Measurements from ENCODE around the gene ITGAX.

Gene ITGAX

GRCh38 chr16:31420037-31420436, 65.1 kb downstream of the ITGAX start:
- Histone ChIP-seq H3F3A (ENCODE audit: insufficient read depth) (no peaks in the 10 kb centered on the region), H3K27me3 (ENCODE audit: low read length) (no peaks in the 10 kb centered on the region; the same call in 1 of the 2 replicates)
- TF ChIP-seq EZH2phosphoT487 (conservative IDR thresholded peaks at IDR 0.05; ENCODE audit: low read length) (no peak), CTCF (IDR thresholded peaks at IDR 0.05; ENCODE audit: insufficient read depth, low read length, poor library complexity, severe bottlenecking) (no peak)

GRCh38 chr16:31421587-31421986, 66.6 kb downstream of the ITGAX start:
- Histone ChIP-seq H3K79me2 (ENCODE audit: insufficient read depth, low read length) (no peaks in the 10 kb centered on the region), H3K9me3 (ENCODE audit: insufficient read depth, low read length) (no peaks in the 10 kb centered on the region), H3K9ac (ENCODE audit: low read length) (no peak overlapping the region), H3K27ac (ENCODE audit: low read depth, low read length) (no peak overlapping the region), H3K9me2 (replicated peaks; ENCODE audit: insufficient read depth, low read length) (no peaks in the 10 kb centered on the region), H4K20me1 (ENCODE audit: low read depth, low read length) (no peaks in the 10 kb centered on the region), H2AFZ (ENCODE audit: low read depth, low read length, severe bottlenecking) (no peak overlapping the region), H3K4me3 (ENCODE audit: insufficient read depth, low read length, poor library complexity, severe bottlenecking) (no peak overlapping the region), H3K4me2 (ENCODE audit: low read depth, low read length, poor library complexity, severe bottlenecking) (no peak overlapping the region), H3K27me3 (ENCODE audit: low read length) (no peaks in the 10 kb centered on the region; the same call in 1 of the 2 replicates), H3K36me3 (ENCODE audit: low read length) (no peaks in the 10 kb centered on the region), H3F3A (ENCODE audit: insufficient read depth) (no peaks in the 10 kb centered on the region)
- TF ChIP-seq EZH2phosphoT487 (conservative IDR thresholded peaks at IDR 0.05; ENCODE audit: low read length) (no peak), CTCF (IDR thresholded peaks at IDR 0.05; ENCODE audit: insufficient read depth, low read length, poor library complexity, severe bottlenecking) (no peak)

More at GRCh38 chr16:31420037-31420436, 65.1 kb downstream of the ITGAX start:
- Histone ChIP-seq H3K9ac (ENCODE audit: low read length) (no peak overlapping the region), H4K20me1 (ENCODE audit: low read depth, low read length) (no peaks in the 10 kb centered on the region), H2AFZ (ENCODE audit: low read depth, low read length, severe bottlenecking) (no peak overlapping the region), H3K4me3 (ENCODE audit: insufficient read depth, low read length, poor library complexity, severe bottlenecking) (no peak overlapping the region), H3K4me2 (ENCODE audit: low read depth, low read length, poor library complexity, severe bottlenecking) (no peak overlapping the region), H3K36me3 (ENCODE audit: low read length) (no peaks in the 10 kb centered on the region), H3K9me2 (replicated peaks; ENCODE audit: insufficient read depth, low read length) (no peaks in the 10 kb centered on the region), H3K79me2 (ENCODE audit: insufficient read depth, low read length) (no peaks in the 10 kb centered on the region), H3K9me3 (ENCODE audit: insufficient read depth, low read length) (no peaks in the 10 kb centered on the region), H3K27ac (ENCODE audit: low read depth, low read length) (no peak overlapping the region)

GRCh38 chr16:31423241-31423640, 68.3 kb downstream of the ITGAX start:
- Histone ChIP-seq H3K9me2 (replicated peaks; ENCODE audit: insufficient read depth, low read length) (no peaks in the 10 kb centered on the region), H4K20me1 (ENCODE audit: low read depth, low read length) (no peaks in the 10 kb centered on the region), H3K27me3 (ENCODE audit: low read length) (no peaks in the 10 kb centered on the region; the same call in 1 of the 2 replicates), H3K36me3 (ENCODE audit: low read length) (no peaks in the 10 kb centered on the region), H3K4me2 (ENCODE audit: low read depth, low read length, poor library complexity, severe bottlenecking) (no peak overlapping the region), H3K27ac (ENCODE audit: low read depth, low read length) (no peak overlapping the region), H3K9ac (ENCODE audit: low read length) (no peak overlapping the region), H3K9me3 (ENCODE audit: insufficient read depth, low read length) (no peaks in the 10 kb centered on the region), H3F3A (ENCODE audit: insufficient read depth) (no peaks in the 10 kb centered on the region), H3K79me2 (ENCODE audit: insufficient read depth, low read length) (no peaks in the 10 kb centered on the region), H3K4me3 (ENCODE audit: insufficient read depth, low read length, poor library complexity, severe bottlenecking) (no peak overlapping the region), H2AFZ (ENCODE audit: low read depth, low read length, severe bottlenecking) (no peak overlapping the region)
- TF ChIP-seq CTCF (IDR thresholded peaks at IDR 0.05; ENCODE audit: insufficient read depth, low read length, poor library complexity, severe bottlenecking) (no peak), EZH2phosphoT487 (conservative IDR thresholded peaks at IDR 0.05; ENCODE audit: low read length) (no peak)
